GM18858 (cell line): ENCODE data around the gene CYP2B6.
"Not testable (repeated sequence)": the region's sequence is repeated elsewhere in the genome, so short reads cannot be mapped to it uniquely, and the experiment has no call there.

Experiments used
- ATAC-seq: cut with Tn5 transposase; IDR thresholded peaks from one replicate; pipeline ENCODE4 v1.9.1; 2021; ENCODE audit not compliant: unreplicated experiment

CYP2B6 gene

DNA sequence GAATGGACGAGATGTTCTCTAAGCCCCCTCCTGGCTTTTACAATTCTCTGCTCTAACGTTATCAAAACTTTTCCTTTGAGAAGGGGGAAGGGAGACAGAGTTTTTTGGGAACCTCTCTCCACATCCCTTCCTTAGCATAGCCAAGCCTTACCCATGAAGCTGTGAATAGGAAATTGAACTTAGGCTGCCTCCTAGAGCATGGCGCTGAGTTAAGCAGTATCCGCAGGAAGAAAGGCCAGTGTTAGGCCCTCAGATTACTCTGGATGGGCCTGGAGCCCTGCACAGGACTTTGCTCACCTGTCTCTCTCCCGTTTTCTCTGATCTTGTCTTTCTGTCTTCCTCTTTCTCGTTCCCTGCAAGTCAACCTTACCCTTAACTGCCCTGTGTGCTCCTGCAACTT, 39.6 kb downstream of the CYP2B6 start:
- ATAC-seq = no peak

- ATAC-seq = no peak
Observed at GRCh38 chr19:41031916-41032315, 40.8 kb downstream of the CYP2B6 start.

GRCh38 chr19:41033324-41033723, 42.2 kb downstream of the CYP2B6 start:
- ATAC-seq = not testable (repeated sequence)

DNA sequence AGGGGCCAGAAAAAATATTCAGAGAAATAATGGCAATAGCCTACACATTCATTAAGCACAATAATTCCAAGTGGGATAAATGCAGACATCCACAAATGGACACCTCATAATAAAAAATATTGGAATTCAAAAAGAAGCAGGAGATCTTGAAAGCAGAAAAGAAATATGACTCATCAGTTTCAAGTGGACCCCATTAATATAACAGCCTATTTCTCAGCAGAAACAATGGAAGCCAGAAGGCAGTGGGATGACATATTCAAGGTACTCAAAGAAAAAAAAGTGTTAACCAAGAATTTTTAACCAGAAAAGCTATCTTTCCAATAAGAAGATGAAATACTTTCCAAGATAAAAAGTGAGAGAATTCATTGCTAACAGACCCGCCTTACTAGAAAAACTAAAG, 48.7 kb downstream of the CYP2B6 start:
- ATAC-seq = no peak

- ATAC-seq = not testable (repeated sequence)
Observed at GRCh38 chr19:41045095-41045494, 54.0 kb downstream of the CYP2B6 start.

DNA sequence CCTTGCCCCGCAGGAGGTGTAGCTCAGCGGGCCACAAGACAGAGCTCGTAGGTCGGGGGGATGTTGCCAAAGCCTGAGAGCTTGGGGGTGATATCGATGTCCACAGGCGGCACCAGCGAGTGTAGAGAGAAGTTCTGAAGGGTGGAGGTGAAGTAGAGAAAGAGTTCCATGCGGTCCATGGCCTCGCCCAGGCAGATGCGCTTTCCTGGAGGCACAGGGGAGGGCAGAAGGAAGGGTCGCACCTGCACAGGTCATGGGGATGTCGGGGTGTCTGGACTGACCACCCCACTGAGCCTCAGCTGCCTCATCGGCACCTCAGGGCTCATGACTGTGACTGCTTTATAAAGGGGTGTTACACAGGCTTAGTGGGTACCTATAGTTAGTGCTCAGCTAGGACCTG, 59.3 kb downstream of the CYP2B6 start:
- no peak for ATAC-seq

DNA sequence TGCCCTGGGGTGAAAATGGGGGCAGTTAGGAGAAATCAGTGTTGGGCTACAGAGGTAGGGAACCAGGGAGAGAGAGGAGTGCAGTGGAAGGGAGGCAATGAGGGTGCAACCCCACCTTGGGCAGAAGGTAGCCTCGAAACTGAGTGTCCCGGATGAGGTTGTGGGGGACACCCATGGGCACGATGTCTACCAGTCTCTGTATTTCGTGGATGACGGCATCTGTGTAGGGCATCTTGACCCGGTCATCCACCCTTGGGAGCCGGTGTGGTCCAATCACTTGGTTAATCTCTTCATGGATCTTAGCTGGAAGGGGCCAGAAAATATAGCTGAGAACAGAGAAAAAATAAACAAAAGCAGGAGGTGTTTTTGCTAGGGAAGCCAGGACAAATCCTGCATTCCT, 61.1 kb downstream of the CYP2B6 start:
- ATAC-seq = not testable (repeated sequence)

DNA sequence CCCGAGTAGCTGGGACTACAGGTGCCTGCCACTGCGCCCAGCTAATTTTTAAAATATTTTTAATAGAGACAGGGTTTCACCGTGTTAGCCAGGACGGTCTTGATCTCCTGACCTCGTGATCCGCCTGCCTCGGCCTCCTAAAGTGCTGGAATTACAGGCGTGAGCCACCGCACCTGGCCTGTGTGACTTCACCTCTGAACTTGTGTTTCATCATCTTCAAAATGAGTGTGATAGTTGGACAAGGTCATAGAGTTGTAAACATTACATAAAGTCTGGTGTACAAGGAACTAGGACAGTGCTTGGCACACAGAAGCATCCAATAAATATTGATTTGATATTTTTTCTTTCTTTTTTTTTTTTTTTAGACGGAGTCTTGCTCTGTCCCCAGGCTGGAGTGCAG, 62.2 kb downstream of the CYP2B6 start:
- ATAC-seq = not testable (repeated sequence)

GRCh38 chr19:41064974-41065569, 74.0 kb downstream of the CYP2B6 start:
- no peak for ATAC-seq
